HK-2 (cell line): ENCODE results near the gene C1orf35.

Source experiments
- DNase-seq: peaks from one replicate; pipeline ENCODE4 v3.0.0-alpha.2; 2018; ENCODE audit not compliant: unreplicated experiment

C1orf35 gene

GRCh38 chr1:228079013-228079412 is 24.1 kb downstream of the C1orf35 start:
- DNase-seq, result no peak

- DNase-seq, result no peak
Measured at GRCh38 chr1:228077565-228078330, 25.4 kb downstream of the C1orf35 start.

GRCh38 chr1:228076796-228077430 is 26.2 kb downstream of the C1orf35 start:
- DNase-seq, result no peak

- no peak for DNase-seq
Measured at GRCh38 chr1:228075801-228076271, 27.3 kb downstream of the C1orf35 start.

GRCh38 chr1:228074954-228075730 is 28.0 kb downstream of the C1orf35 start:
- no peak for DNase-seq

- DNase-seq, result no peak
Measured at GRCh38 chr1:228073857-228074545, 29.1 kb downstream of the C1orf35 start.

GRCh38 chr1:228073061-228073856 is 29.9 kb downstream of the C1orf35 start:
- DNase-seq, result no peak

- DNase-seq, result no peak
Measured at GRCh38 chr1:228072658-228073043, 30.5 kb downstream of the C1orf35 start.

- DNase-seq, result no peak
Measured at GRCh38 chr1:228071839-228072657, 31.1 kb downstream of the C1orf35 start.

- no peak for DNase-seq
Measured at GRCh38 chr1:228070851-228071250, 32.3 kb downstream of the C1orf35 start.

GRCh38 chr1:228070173-228070572 is 33.0 kb downstream of the C1orf35 start:
- no peak for DNase-seq

- DNase-seq, result no peak
Measured at GRCh38 chr1:228068359-228068758, 34.8 kb downstream of the C1orf35 start.

- no peak for DNase-seq
Measured at GRCh38 chr1:228066891-228067654, 36.1 kb downstream of the C1orf35 start.

GRCh38 chr1:228066416-228066815 is 36.7 kb downstream of the C1orf35 start:
- DNase-seq, result no peak

GRCh38 chr1:228065543-228066347 is 37.4 kb downstream of the C1orf35 start:
- DNase-seq, result no peak

GRCh38 chr1:228064741-228065542 is 38.2 kb downstream of the C1orf35 start:
- no peak for DNase-seq

- no peak for DNase-seq
Measured at GRCh38 chr1:228064296-228064695, 38.8 kb downstream of the C1orf35 start.
